ENCODE results near the gene NKRF. TPM values are rescaled to one million over a fixed set of nuclear protein-coding genes. Genes with fewer than 3 reads are reported as not detected.
A peak's percentile ranks its signal among the peaks of the same experiment; 100 is the strongest.

Gene NKRF
- total RNA-seq, 1 donor from 2014 or later, result 6.8 TPM

DNA sequence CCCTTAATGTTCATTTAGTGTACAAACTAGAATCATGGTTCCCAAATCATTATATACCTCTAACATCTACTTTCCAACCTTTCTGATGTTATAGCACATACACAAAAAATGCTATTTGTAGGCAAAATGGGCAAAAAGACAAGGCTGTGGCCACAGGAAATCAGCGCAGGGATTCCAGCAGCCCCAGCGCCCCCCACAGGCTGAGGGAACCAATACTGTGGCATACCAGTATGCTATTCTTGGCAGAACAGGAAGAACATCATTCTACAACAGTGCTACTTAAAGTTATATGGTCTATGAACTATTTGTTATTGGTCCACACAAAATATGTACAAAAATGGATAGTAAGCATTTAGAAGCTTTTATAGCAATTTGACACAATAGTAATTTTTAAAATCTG, 66.4 kb downstream of the NKRF start:
- Mint-ChIP-seq H3K4me3 (ENCODE audit: unreplicated experiment) (no peak overlapping the region), H3K4me1 (ENCODE audit: low read depth, unreplicated experiment) (no peaks in the 10 kb centered on the region), H3K27me3 (ENCODE audit: unreplicated experiment) (peaks cover 4% of the 10 kb centered on the region), H3K36me3 (ENCODE audit: unreplicated experiment) (no peaks in the 10 kb centered on the region), H3K9me3 (ENCODE audit: unreplicated experiment) (no peaks in the 10 kb centered on the region), H3K27ac (ENCODE audit: unreplicated experiment) (no peak overlapping the region)
- DNase-seq, result peak; percentile 13
- TF ChIP-seq, protein P1, sequence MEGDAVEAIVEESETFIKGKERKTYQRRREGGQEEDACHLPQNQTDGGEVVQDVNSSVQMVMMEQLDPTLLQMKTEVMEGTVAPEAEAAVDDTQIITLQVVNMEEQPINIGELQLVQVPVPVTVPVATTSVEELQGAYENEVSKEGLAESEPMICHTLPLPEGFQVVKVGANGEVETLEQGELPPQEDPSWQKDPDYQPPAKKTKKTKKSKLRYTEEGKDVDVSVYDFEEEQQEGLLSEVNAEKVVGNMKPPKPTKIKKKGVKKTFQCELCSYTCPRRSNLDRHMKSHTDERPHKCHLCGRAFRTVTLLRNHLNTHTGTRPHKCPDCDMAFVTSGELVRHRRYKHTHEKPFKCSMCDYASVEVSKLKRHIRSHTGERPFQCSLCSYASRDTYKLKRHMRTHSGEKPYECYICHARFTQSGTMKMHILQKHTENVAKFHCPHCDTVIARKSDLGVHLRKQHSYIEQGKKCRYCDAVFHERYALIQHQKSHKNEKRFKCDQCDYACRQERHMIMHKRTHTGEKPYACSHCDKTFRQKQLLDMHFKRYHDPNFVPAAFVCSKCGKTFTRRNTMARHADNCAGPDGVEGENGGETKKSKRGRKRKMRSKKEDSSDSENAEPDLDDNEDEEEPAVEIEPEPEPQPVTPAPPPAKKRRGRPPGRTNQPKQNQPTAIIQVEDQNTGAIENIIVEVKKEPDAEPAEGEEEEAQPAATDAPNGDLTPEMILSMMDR (IDR thresholded peaks at IDR 0.05; ENCODE audit: partially characterized antibody, unreplicated experiment), result no peak

Small RNA genes within 50 kb of the gene (microRNA-seq; reads per million reads assigned to microRNA genes)
- 1,473 reads per million, percentile 91 among the genes with 10 or more reads in this experiment for gene MIR766 (ENCODE audit: unreplicated experiment)

Other genes starting within 250 kb of the NKRF start
- 1.0 TPM for gene SLC25A43, start 207.1 kb downstream of the NKRF start, total RNA-seq (ENCODE audit: unreplicated experiment)
- 179 TPM for gene SLC25A5, start 138.0 kb downstream of the NKRF start, total RNA-seq (ENCODE audit: unreplicated experiment)
- 28.7 TPM for gene STEEP1, start 41.0 kb downstream of the NKRF start, total RNA-seq (ENCODE audit: unreplicated experiment)
- 56.3 TPM for gene UBE2A, start 31.9 kb downstream of the NKRF start, total RNA-seq (ENCODE audit: unreplicated experiment)
- gene SEPTIN6, start 86.7 kb upstream of the NKRF start, total RNA-seq (ENCODE audit: unreplicated experiment), result 243 TPM
- not detected for gene SOWAHD, start 152.2 kb upstream of the NKRF start, total RNA-seq (ENCODE audit: unreplicated experiment)
- gene RPL39, start 185.2 kb upstream of the NKRF start, total RNA-seq (ENCODE audit: unreplicated experiment), result 1,088 TPM
- gene UPF3B, start 246.5 kb upstream of the NKRF start, total RNA-seq (ENCODE audit: unreplicated experiment), result 10.9 TPM